ENCODE measurements around the gene TSPEAR.

The TSPEAR gene

DNA sequence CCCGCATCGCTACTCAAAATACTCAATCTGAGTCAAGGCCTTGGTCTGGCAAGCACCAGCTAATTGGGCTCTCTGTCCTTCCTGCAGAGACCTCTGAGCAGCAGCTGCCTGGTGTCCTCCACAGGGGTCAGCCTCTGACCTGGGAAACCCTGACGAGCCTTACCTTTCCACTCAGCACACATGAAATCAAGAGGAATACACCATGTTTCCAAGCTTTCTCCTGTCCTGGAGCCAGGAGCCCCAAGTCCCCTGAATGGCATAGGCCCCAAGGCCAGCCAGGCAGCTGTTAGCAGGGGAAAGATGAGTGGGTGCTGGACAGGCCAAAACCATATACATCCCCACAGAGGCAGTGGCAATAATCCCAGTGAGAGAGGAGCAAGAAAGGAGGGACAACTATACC lies 27.2 kb upstream of the TSPEAR start:
- peaks cover 11% of the 10 kb centered on the region for H3K9me3 ChIP-seq (ENCODE audit: control insufficient read depth, low read length)
- WGBS, 2 experiments (ENCODE audit: insufficient coverage in 2 of 2), result 67 to 76% methylated on average over 3 of the region's 3 CpGs
- no peaks in the 10 kb centered on the region for H3K36me3 ChIP-seq (ENCODE audit: control insufficient read depth, insufficient read depth, low read length)
- no peak overlapping the region for H3K27ac ChIP-seq (ENCODE audit: low read depth, low read length, severe bottlenecking)
- H3K4me3 ChIP-seq (ENCODE audit: extremely low read depth, insufficient read depth, low read length, poor library complexity, severe bottlenecking), result no peak overlapping the region
- H3K4me1 ChIP-seq (ENCODE audit: control insufficient read depth, insufficient read depth, low read length, poor library complexity, severe bottlenecking), result no peaks in the 10 kb centered on the region

DNA sequence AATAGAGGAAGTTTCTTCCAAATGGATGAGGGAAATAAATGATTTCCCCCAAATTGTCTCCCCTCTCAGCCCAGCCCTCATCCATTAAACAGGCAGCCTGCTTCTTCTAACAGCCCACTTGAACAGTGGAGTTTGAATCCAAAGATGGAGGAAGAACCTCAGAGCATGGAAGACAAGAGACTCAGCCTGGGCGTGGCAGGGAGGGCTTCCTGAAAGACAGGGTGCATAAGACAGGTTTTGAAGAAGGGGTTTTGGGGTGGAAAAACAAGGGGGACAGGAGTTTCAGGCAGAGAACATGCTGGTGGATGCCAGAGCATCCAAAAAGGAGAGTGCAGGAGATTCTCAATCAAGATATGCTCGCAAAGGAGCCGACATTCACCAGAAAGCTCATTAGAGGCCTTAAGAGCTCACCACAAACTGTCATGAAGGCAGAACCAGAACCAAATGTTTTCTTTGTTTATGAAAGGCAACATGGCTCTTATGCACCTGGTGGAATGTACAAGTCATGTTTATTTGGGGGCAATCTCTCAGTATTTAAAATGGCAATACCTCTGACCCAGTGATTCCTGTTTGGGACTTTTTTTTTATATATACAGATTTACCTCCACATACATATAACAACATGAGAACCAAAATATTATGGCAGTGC lies 26.5 kb upstream of the TSPEAR start:
- 89 to 92% methylated on average over 3 of the region's 3 CpGs for WGBS, 2 experiments (ENCODE audit: insufficient coverage in 2 of 2)
- no peak overlapping the region for H3K27ac ChIP-seq (ENCODE audit: low read depth, low read length, severe bottlenecking)
- no peaks in the 10 kb centered on the region for H3K36me3 ChIP-seq (ENCODE audit: control insufficient read depth, insufficient read depth, low read length)
- H3K4me3 ChIP-seq (ENCODE audit: extremely low read depth, insufficient read depth, low read length, poor library complexity, severe bottlenecking), result no peak overlapping the region
- H3K4me1 ChIP-seq (ENCODE audit: control insufficient read depth, insufficient read depth, low read length, poor library complexity, severe bottlenecking), result no peaks in the 10 kb centered on the region
- peaks cover 8% of the 10 kb centered on the region for H3K9me3 ChIP-seq (ENCODE audit: control insufficient read depth, low read length)

DNA sequence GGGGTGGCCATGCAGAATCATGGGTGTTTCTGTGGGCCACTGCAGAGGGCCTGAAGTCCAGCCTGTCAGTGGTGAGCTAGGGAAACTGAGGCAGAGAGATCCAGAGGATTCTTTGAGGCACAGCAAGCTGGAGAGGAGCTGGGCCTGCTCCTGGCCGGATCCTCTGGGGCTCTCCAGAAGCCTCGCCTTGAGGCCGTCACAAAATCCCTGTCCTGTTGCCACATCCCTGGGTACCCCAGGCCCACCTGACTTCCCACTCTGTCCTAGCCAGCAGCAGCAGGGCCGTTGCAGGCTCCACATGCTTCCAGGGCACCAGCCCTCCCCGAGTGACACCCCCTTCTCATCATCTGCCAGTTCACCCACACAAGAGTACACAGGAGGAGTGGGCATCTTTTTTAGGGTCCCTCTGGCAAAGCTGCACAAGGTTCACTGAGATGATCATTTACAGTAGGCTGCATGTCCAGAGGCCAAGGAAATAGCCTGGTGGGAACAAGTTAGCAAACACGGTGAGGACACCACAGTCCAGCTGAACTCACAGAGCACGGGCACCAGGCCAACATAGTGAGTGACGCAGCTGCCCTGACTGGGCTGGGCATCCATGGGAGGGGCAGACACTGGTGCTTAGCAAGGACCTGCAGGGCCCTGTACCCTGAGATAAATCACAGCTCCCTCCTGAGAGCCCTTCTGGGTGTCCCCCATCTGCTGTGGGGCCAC lies 25.1 kb upstream of the TSPEAR start:
- H3K4me3 ChIP-seq (ENCODE audit: extremely low read depth, insufficient read depth, low read length, poor library complexity, severe bottlenecking), result no peak overlapping the region
- no peaks in the 10 kb centered on the region for H3K4me1 ChIP-seq (ENCODE audit: control insufficient read depth, insufficient read depth, low read length, poor library complexity, severe bottlenecking)
- H3K36me3 ChIP-seq (ENCODE audit: control insufficient read depth, insufficient read depth, low read length), result no peaks in the 10 kb centered on the region
- H3K27ac ChIP-seq (ENCODE audit: low read depth, low read length, severe bottlenecking), result no peak overlapping the region
- 94% methylated on average over 7 to 8 of the region's 8 CpGs for WGBS, 2 experiments (ENCODE audit: insufficient coverage in 2 of 2)
- H3K9me3 ChIP-seq (ENCODE audit: control insufficient read depth, low read length), result peaks cover 8% of the 10 kb centered on the region

DNA sequence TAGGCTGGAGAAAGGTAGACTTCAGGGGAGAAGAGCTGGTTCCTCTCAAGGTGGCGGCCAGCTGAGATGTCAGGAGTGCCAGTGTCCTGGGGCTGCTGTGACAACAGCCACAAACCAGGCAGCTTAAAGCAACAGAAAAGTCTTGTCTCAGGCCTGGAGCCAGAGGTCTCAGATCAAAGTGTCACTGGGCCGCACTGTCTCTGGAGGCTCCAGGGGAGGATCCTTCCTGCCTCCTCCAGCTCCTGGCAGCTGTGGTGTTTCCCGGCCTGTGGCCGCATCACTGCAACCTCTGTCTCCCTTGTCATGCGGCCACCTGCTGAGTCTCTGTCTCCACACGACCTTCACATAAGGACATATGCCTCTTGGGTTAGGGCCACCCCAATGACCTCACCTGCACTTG lies 24.4 kb upstream of the TSPEAR start:
- 69 to 71% methylated on average over 6 of the region's 6 CpGs for WGBS, 2 experiments (ENCODE audit: insufficient coverage in 2 of 2)
- no peak overlapping the region for H3K4me3 ChIP-seq (ENCODE audit: extremely low read depth, insufficient read depth, low read length, poor library complexity, severe bottlenecking)
- H3K9me3 ChIP-seq (ENCODE audit: control insufficient read depth, low read length), result peaks cover 8% of the 10 kb centered on the region
- no peaks in the 10 kb centered on the region for H3K36me3 ChIP-seq (ENCODE audit: control insufficient read depth, insufficient read depth, low read length)
- H3K4me1 ChIP-seq (ENCODE audit: control insufficient read depth, insufficient read depth, low read length, poor library complexity, severe bottlenecking), result no peaks in the 10 kb centered on the region
- no peak overlapping the region for H3K27ac ChIP-seq (ENCODE audit: low read depth, low read length, severe bottlenecking)

DNA sequence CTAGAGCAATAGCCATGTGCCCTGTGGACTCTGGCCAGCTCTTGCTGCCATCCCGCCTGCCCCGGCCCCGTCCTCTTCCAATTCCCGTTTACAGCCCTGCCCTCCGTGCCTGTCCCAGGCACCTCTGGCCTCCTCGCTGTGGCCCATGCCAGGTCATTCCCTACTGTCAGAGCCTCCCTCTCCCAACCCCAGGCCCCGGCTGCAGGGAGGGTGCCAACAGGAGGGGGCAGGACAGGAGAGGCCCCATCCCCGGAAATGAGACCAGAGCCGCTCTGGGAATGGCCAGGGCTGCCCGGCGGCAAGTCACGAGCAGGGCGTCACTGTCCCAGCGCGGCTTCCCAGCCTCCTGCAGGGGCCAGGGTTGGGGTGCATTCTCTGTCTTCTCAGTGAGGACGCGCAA lies 23.5 kb upstream of the TSPEAR start:
- no peak overlapping the region for H3K4me3 ChIP-seq (ENCODE audit: extremely low read depth, insufficient read depth, low read length, poor library complexity, severe bottlenecking)
- 95 to 96% methylated on average over 13 to 16 of the region's 17 CpGs for WGBS, 2 experiments (ENCODE audit: insufficient coverage in 2 of 2)
- H3K36me3 ChIP-seq (ENCODE audit: control insufficient read depth, insufficient read depth, low read length), result no peaks in the 10 kb centered on the region
- H3K27ac ChIP-seq (ENCODE audit: low read depth, low read length, severe bottlenecking), result no peak overlapping the region
- H3K4me1 ChIP-seq (ENCODE audit: control insufficient read depth, insufficient read depth, low read length, poor library complexity, severe bottlenecking), result no peaks in the 10 kb centered on the region
- H3K9me3 ChIP-seq (ENCODE audit: control insufficient read depth, low read length), result peaks cover 4% of the 10 kb centered on the region

DNA sequence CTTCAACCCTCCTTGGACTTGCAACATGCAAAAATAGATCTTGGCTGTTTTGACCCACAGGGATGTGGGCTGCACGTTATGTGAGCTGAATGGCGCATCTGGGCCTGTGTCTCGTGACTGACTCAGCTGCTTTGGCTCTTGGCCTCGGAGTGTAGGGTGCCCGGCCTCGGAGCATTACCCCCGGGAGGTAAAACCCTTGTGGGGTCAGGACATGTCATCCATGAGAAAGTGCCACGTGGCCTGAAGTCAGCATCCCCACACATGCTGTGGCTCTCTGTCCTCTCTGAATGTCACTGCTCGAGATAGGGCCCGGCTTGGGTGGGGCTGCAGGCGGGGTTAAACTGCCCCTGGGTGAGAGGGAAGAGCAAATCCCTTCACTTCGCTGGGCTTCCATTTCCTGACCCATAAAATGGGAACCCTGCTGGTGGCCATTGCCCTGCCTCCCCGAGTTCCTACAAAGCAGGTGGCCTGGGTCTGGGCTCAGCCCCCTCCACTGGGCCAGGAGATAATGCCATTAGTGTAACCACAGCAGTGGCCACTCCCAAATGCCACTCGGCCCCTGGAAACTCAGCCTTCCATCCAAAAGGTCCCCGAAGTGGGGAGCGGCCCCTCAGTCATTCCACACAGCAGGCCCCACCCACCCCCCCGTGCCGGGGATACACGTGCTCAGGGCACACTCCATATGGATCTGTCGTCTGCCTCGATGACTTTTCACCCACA lies 22.8 kb upstream of the TSPEAR start:
- no peaks in the 10 kb centered on the region for H3K36me3 ChIP-seq (ENCODE audit: control insufficient read depth, insufficient read depth, low read length)
- WGBS, 2 experiments (ENCODE audit: insufficient coverage in 2 of 2), result 93 to 94% methylated on average over 13 to 18 of the region's 21 CpGs

DNA sequence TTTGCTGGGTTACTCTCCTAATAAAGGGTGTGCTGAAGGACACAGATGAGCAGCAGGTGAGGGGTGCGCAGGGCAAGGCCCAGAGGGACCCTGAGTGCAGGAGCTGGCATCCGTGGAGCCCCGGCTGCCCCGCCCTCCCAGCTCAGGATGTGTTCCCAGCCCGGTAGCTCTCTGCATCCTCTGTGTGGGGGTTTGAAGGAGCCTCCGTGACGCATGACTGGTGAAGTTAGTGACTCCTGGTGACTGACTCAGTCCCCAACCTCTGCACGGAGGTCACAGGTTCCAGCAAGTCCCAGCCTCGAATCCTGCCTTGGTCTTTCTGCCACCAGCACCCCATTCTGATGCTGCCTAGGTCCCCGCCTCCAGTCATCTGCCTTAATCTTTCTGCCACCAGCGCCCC lies 21.6 kb upstream of the TSPEAR start:
- WGBS, 2 experiments (ENCODE audit: insufficient coverage in 2 of 2), result 85 to 96% methylated on average over 8 of the region's 11 CpGs
- Histone ChIP-seq H3K36me3 (ENCODE audit: control insufficient read depth, insufficient read depth, low read length) (no peaks in the 10 kb centered on the region), H3K4me1 (ENCODE audit: control insufficient read depth, insufficient read depth, low read length, poor library complexity, severe bottlenecking) (no peaks in the 10 kb centered on the region), H3K27ac (ENCODE audit: low read depth, low read length, severe bottlenecking) (no peak overlapping the region), H3K9me3 (ENCODE audit: control insufficient read depth, low read length) (peaks cover 2% of the 10 kb centered on the region), H3K4me3 (ENCODE audit: extremely low read depth, insufficient read depth, low read length, poor library complexity, severe bottlenecking) (no peak overlapping the region)

More for the DNA sequence above, 22.8 kb upstream of the TSPEAR start:
- peaks cover 4% of the 10 kb centered on the region for H3K9me3 ChIP-seq (ENCODE audit: control insufficient read depth, low read length)
- H3K4me3 ChIP-seq (ENCODE audit: extremely low read depth, insufficient read depth, low read length, poor library complexity, severe bottlenecking), result no peak overlapping the region
- H3K27ac ChIP-seq (ENCODE audit: low read depth, low read length, severe bottlenecking), result no peak overlapping the region
- no peaks in the 10 kb centered on the region for H3K4me1 ChIP-seq (ENCODE audit: control insufficient read depth, insufficient read depth, low read length, poor library complexity, severe bottlenecking)

DNA sequence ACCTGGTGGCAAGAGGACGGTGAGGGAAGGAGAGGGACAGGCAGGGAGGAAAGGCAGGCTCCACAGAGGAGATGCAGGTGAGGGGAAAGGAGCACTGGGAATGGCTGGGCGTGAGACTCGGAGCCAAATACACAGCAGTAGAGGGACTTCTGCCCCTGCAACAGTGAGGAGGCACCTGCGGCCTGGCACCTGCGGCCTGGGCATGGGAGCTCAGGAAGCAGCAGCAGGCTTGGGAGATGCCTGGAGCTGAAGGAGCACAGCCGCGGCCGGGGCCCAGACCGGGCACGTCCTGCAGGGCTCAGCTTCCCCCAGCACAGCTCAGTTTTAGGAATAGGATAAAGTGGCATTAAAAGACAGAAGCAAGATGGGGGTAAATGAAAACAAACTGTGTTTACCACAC lies 20.9 kb upstream of the TSPEAR start:
- Histone ChIP-seq H3K9me3 (ENCODE audit: control insufficient read depth, low read length) (no peaks in the 10 kb centered on the region), H3K27ac (ENCODE audit: low read depth, low read length, severe bottlenecking) (no peak overlapping the region), H3K36me3 (ENCODE audit: control insufficient read depth, insufficient read depth, low read length) (no peaks in the 10 kb centered on the region), H3K4me1 (ENCODE audit: control insufficient read depth, insufficient read depth, low read length, poor library complexity, severe bottlenecking) (no peaks in the 10 kb centered on the region), H3K4me3 (ENCODE audit: extremely low read depth, insufficient read depth, low read length, poor library complexity, severe bottlenecking) (no peak overlapping the region)
- 87 to 94% methylated on average over 6 to 10 of the region's 10 CpGs for WGBS, 2 experiments (ENCODE audit: insufficient coverage in 2 of 2)

DNA sequence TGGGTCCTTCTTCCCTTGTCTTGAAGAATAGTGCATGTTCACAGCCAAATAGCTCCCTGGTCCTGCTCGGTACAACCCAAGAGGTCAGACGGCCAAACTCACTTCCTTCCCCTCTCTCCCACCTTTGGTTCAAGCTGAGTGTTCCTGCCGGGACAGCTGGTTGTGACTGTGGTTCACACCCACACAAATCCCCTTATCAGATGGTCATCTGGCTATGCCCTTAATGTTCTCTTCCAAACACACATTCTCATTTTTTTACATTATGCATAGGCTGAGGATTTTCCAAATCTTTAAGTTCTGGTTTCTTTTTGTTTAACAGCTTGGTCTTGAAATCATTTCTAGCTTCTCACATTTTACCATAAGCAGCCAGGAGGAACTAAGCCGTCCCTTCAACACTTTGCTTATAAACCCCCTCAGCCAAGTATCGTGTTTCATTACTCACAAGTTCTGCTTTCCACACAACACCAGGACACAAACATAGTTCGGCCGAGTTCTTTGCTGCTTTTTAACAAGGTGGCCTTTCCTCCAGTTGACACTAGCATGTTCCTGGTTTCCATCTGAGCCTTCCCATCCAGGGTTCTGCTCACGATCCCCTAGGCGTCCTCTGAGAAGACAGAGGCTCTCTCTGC lies 19.7 kb upstream of the TSPEAR start:
- Histone ChIP-seq H3K4me1 (ENCODE audit: control insufficient read depth, insufficient read depth, low read length, poor library complexity, severe bottlenecking) (no peaks in the 10 kb centered on the region), H3K36me3 (ENCODE audit: control insufficient read depth, insufficient read depth, low read length) (no peaks in the 10 kb centered on the region), H3K27ac (ENCODE audit: low read depth, low read length, severe bottlenecking) (no peak overlapping the region), H3K4me3 (ENCODE audit: extremely low read depth, insufficient read depth, low read length, poor library complexity, severe bottlenecking) (no peak overlapping the region), H3K9me3 (ENCODE audit: control insufficient read depth, low read length) (no peaks in the 10 kb centered on the region)
- WGBS, 2 experiments (ENCODE audit: insufficient coverage in 2 of 2), result 75 to 92% methylated on average over 9 of the region's 9 CpGs

DNA sequence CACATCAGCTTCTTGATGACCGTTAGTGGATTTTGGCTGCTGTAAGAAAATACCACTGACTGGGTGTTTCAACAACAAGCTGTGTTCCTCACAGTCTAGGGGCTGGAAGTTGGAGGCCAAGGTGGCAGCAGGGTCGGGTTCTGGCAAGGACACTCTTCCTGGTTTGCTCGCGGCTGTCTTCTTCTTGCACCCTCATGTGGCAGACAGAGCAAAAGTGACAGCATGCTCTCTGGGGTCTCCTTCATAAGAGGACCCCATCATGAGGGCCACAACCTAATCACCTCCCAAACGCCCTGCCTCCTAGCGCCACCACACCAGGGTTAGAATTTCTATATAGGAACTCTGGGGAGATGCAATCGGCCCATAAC lies 18.6 kb upstream of the TSPEAR start:
- Histone ChIP-seq H3K36me3 (ENCODE audit: control insufficient read depth, insufficient read depth, low read length) (no peaks in the 10 kb centered on the region), H3K4me1 (ENCODE audit: control insufficient read depth, insufficient read depth, low read length, poor library complexity, severe bottlenecking) (no peaks in the 10 kb centered on the region), H3K27ac (ENCODE audit: low read depth, low read length, severe bottlenecking) (no peak overlapping the region), H3K9me3 (ENCODE audit: control insufficient read depth, low read length) (no peaks in the 10 kb centered on the region), H3K4me3 (ENCODE audit: extremely low read depth, insufficient read depth, low read length, poor library complexity, severe bottlenecking) (no peak overlapping the region)
- 93 to 97% methylated on average over 6 of the region's 7 CpGs for WGBS, 2 experiments (ENCODE audit: insufficient coverage in 2 of 2)

Measured in mesodermal cell (in vitro differentiated cells).